HG03342 (cell line): Measurements from ENCODE around the gene FKBP5.
A peak's percentile ranks its signal among the peaks of the same experiment; 100 is the strongest.
"Not testable (repeated sequence)": the region's sequence is repeated elsewhere in the genome, so short reads cannot be mapped to it uniquely, and the experiment has no call there.

Experiments used
- ATAC-seq: cut with Tn5 transposase; IDR thresholded peaks from one replicate; pipeline ENCODE4 v1.9.1; 2021; ENCODE audit warnings: mild to moderate bottlenecking, moderate library complexity; ENCODE audit not compliant: unreplicated experiment

The FKBP5 gene

GRCh38 chr6:35724059-35724458 is 35.3 kb upstream of the FKBP5 start:
- ATAC-seq, result no peak

GRCh38 chr6:35723587-35723986 is 34.9 kb upstream of the FKBP5 start:
- ATAC-seq, result no peak

GRCh38 chr6:35722121-35722761 is 33.5 kb upstream of the FKBP5 start:
- no peak for ATAC-seq

- ATAC-seq, result peak; percentile 51
Measured at GRCh38 chr6:35719830-35720733, 31.4 kb upstream of the FKBP5 start.

GRCh38 chr6:35719404-35719829 is 30.7 kb upstream of the FKBP5 start:
- peak; percentile 17 for ATAC-seq

GRCh38 chr6:35718911-35719381 is 30.2 kb upstream of the FKBP5 start:
- no peak for ATAC-seq

GRCh38 chr6:35718375-35718736 is 29.6 kb upstream of the FKBP5 start:
- no peak for ATAC-seq

GRCh38 chr6:35717449-35718374 is 29.0 kb upstream of the FKBP5 start:
- ATAC-seq, result no peak

GRCh38 chr6:35716798-35717197 is 28.1 kb upstream of the FKBP5 start:
- no peak for ATAC-seq

GRCh38 chr6:35713006-35713767 is 24.5 kb upstream of the FKBP5 start:
- ATAC-seq, result no peak

GRCh38 chr6:35711731-35712130 is 23.0 kb upstream of the FKBP5 start:
- ATAC-seq, result no peak

- no peak for ATAC-seq
Measured at GRCh38 chr6:35710241-35710847, 21.6 kb upstream of the FKBP5 start.

GRCh38 chr6:35708585-35708984 is 19.9 kb upstream of the FKBP5 start:
- ATAC-seq, result no peak

GRCh38 chr6:35707714-35708407 is 19.1 kb upstream of the FKBP5 start:
- no peak for ATAC-seq

GRCh38 chr6:35706468-35706867 is 17.8 kb upstream of the FKBP5 start:
- ATAC-seq, result no peak

GRCh38 chr6:35703554-35703953 is 14.8 kb upstream of the FKBP5 start:
- no peak for ATAC-seq

GRCh38 chr6:35698858-35699257 is 10.1 kb upstream of the FKBP5 start:
- no peak for ATAC-seq

- ATAC-seq, result not testable (repeated sequence)
Measured at GRCh38 chr6:35698430-35698829, 9.7 kb upstream of the FKBP5 start.

- ATAC-seq, result no peak
Measured at GRCh38 chr6:35694462-35694861, 5.7 kb upstream of the FKBP5 start.
